Activated CD4-positive, alpha-beta T cell treated with anti-CD3 and anti-CD28 coated beads for 24 hours (primary cell): Measurements from ENCODE around the gene PNPLA4.

Experiments
- DNase-seq, 2 donors: peaks; one replicate each; pipeline ENCODE4 v3.0.0-alpha.2; 2020; ENCODE audit warnings: low read depth in 2 of 2

Gene PNPLA4

GRCh38 chrX:7927259-7928167 is at the start of gene PNPLA4:
Gene PNPLA4, minus strand, starts transcription at chrX:7927413. Its CDS starts 1,294 bp downstream, at chrX:7926119.
- DNase-seq = peak; percentile 61 to 75

- no peak for DNase-seq
Observed at GRCh38 chrX:7972586-7972985, 45.4 kb upstream of the PNPLA4 start.

- no peak for DNase-seq
Observed at GRCh38 chrX:7970428-7970827, 43.2 kb upstream of the PNPLA4 start.

GRCh38 chrX:7965436-7965835 is 38.2 kb upstream of the PNPLA4 start:
- no peak for DNase-seq

GRCh38 chrX:7960246-7960645 is 33.0 kb upstream of the PNPLA4 start:
- no peak for DNase-seq

- DNase-seq = no peak
Observed at GRCh38 chrX:7953446-7953845, 26.2 kb upstream of the PNPLA4 start.

GRCh38 chrX:7950865-7951264 is 23.7 kb upstream of the PNPLA4 start:
- no peak for DNase-seq

GRCh38 chrX:7948483-7948882 is 21.3 kb upstream of the PNPLA4 start:
- DNase-seq = no peak

GRCh38 chrX:7946960-7947359 is 19.7 kb upstream of the PNPLA4 start:
- DNase-seq = no peak

- DNase-seq = no peak
Observed at GRCh38 chrX:7943600-7944245, 16.5 kb upstream of the PNPLA4 start.

GRCh38 chrX:7941390-7942042 is 14.3 kb upstream of the PNPLA4 start:
- DNase-seq = no peak

GRCh38 chrX:7934026-7934425 is 6.8 kb upstream of the PNPLA4 start:
- DNase-seq = no peak

GRCh38 chrX:7926914-7927258 is 327 bp downstream of the PNPLA4 start:
- no peak for DNase-seq

GRCh38 chrX:7926501-7926900 is 712 bp downstream of the PNPLA4 start:
- no peak for DNase-seq

- peak in 1 of 2 donors; percentile 50 for DNase-seq
Observed at GRCh38 chrX:7925867-7926472, 1.2 kb downstream of the PNPLA4 start.

GRCh38 chrX:7921750-7922149 is 5.5 kb downstream of the PNPLA4 start:
- DNase-seq = no peak

GRCh38 chrX:7908821-7909220 is 18.4 kb downstream of the PNPLA4 start:
- DNase-seq = no peak

GRCh38 chrX:7904562-7904961 is 22.7 kb downstream of the PNPLA4 start:
- no peak for DNase-seq

- DNase-seq = no peak
Observed at GRCh38 chrX:7891928-7892327, 35.3 kb downstream of the PNPLA4 start.

- no peak for DNase-seq
Observed at GRCh38 chrX:7889680-7890079, 37.5 kb downstream of the PNPLA4 start.

GRCh38 chrX:7889135-7889534 is 38.1 kb downstream of the PNPLA4 start:
- DNase-seq = no peak

GRCh38 chrX:7876957-7877356 is 50.3 kb downstream of the PNPLA4 start:
- no peak for DNase-seq
